Stimulated activated CD4-positive, alpha-beta T cell treated with anti-CD3 and anti-CD28 coated beads, TNF-alpha, amount 100 ng/mL, for 4 hours (primary cell): ENCODE data around the gene PTPRD.
"Not testable (repeated sequence)": the region's sequence is repeated elsewhere in the genome, so short reads cannot be mapped to it uniquely, and the experiment has no call there.

Source experiments
- DNase-seq, 3 experiments: peaks; one replicate each; pipeline ENCODE4 v3.0.0-alpha.2; 2020; ENCODE audit warnings: low read depth in 3 of 3

Gene PTPRD

GRCh38 chr9:9004810-9005209 lies 1608.0 kb downstream of the PTPRD start:
- DNase-seq = no peak

GRCh38 chr9:9002826-9003583 lies 1609.8 kb downstream of the PTPRD start:
- no peak for DNase-seq

GRCh38 chr9:8980496-8981013 lies 1632.2 kb downstream of the PTPRD start:
- DNase-seq = no peak

DNA sequence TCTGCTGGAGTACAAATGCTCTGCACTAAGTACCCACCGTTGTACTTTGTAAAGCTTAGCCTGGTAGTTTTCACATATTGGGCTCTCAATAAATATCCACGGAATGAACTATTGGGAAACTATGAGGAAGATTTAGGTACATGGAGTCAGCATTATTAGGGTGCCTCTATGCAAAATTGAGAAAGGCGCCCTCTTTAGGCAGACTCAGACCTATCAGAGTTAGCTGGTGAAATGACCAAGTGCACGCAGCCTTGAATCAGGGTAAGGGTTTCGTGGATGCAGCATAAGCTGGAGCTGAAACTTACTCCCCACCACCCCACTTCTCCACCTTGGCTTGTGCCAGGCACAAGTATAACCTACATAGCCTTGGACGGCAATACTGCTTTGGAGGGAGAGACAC lies 1634.5 kb downstream of the PTPRD start:
- no peak for DNase-seq

DNA sequence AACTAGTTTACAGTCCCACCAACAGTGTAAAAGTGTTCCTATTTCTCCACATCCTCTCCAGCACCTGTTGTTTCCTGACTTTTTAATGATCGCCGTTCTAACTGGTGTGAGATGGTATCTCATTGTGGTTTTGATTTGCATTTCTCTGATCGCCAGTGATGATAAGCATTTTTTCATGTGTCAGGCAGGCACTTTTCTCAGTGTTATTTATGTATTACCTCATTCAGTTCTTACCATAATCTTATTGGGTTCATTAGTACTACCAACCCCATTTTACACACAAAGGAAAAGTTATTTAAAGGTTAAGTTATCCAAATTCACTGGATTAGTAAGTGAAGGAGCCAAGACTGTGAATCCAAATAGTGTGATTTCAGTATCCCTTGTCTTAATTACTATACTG lies 1644.5 kb downstream of the PTPRD start:
- DNase-seq = not testable (repeated sequence)

DNA sequence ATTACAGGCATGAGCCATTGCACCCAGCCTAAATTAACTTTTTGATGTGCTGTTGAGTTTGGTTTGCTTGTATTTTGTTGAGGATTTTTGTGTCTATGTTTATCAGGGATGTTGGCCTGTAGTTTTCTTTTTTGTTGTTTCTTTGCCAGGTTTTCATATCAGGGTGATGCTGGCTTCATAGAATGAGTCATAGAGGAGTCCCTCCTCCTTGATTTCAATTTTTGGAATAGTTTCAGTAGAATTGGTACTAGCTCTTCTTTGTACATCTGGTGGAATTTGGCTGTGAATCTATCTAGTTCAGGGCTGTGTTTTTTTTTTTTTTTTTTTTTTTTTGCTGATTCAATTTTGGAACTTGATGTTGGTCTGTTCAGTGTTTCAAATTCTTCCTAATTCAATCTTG lies 1648.9 kb downstream of the PTPRD start:
- no peak for DNase-seq

DNA sequence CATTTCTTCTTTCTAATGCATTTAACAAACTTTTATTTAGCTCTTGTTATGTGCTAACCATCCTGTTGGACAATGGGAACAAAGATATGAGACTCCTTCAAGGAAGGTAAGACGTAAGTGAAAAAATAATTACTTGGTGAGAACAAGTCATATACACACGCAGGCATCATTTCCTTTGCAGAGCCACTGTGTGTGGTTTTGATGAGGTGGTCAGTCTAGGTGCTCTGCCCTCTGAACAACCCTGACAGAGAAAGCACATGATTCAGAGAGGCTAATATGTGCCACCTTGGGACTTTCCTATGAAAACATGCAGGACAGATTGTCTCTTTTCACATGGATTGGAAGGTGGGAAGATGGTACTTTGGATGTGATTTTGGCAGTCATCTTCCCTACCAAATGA lies 1650.7 kb downstream of the PTPRD start:
- DNase-seq = no peak

DNA sequence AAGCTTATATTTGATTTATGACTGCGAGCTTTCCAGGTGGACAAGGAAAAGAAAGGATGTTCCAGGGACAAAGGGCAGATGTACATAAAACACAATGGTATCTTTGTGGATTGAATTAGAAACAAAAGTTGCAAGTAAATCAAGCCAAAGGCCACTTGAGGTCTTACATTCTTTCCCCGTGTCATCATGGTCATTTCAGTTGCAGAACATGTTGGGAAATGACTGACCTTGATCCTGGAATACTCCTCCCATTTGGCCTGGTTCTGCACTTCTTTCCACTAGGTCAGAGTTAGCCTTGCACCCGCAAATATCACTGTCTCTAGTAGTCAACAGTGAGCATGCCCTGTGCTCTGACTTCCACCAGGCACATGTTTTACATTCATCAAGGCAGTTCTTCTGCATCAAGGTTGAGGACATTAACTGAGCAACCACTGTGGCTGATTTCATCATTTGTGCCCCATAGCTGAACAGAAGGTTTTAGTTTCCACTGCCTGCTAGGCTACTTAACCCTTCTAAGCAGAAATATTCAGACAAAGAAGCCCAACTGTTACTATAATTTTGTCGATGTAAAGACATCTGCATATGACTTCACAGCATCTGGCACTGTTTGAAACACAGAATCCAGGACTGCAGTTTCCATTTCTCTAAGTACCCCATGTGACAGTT lies 1651.5 kb downstream of the PTPRD start:
- no peak for DNase-seq

- DNase-seq = no peak
These were observed 1652.5 kb downstream of the PTPRD start for GRCh38 chr9:8960254-8960653.

DNA sequence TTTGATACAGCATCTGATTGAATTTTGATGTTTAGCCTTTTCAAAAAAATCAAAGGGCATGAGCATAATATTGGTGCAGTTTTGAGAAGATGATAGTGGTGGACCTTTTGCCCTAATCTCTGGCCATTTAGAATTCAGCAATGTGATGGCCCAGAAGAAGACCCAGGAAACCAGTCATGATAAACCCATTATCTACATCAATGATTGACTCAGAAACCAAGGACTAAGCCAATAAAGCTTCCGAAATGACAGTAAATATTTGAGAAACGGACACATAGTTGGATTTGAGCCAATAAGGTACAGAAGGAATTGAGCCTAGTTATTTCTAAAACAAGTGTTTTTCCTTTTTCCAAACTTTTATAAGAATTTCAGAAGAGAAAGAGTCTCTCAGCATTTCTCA lies 1654.4 kb downstream of the PTPRD start:
- no peak for DNase-seq

GRCh38 chr9:8955315-8955714 lies 1657.5 kb downstream of the PTPRD start:
- no peak for DNase-seq

- no peak for DNase-seq
These were observed 1666.3 kb downstream of the PTPRD start for GRCh38 chr9:8946461-8946860.

DNA sequence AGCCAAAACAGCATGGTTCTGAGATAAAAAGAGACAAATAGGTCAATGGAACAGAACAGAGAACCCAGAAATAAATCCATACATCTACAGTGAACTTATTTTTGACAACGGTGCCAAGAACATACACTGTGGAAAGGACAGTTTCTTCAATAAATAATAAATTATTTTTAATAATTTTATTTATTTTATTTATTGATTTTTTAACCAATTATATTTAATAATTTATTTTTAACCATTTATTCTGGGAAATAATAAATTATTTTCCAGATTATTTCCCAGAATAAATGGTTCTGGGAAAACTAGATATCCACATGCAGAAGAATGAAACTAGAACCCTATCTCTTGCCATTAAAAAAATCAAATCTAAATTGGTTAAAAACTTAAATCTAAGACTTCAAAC lies 1669.4 kb downstream of the PTPRD start:
- no peak for DNase-seq

GRCh38 chr9:8940650-8941049 lies 1672.2 kb downstream of the PTPRD start:
- no peak for DNase-seq

DNA sequence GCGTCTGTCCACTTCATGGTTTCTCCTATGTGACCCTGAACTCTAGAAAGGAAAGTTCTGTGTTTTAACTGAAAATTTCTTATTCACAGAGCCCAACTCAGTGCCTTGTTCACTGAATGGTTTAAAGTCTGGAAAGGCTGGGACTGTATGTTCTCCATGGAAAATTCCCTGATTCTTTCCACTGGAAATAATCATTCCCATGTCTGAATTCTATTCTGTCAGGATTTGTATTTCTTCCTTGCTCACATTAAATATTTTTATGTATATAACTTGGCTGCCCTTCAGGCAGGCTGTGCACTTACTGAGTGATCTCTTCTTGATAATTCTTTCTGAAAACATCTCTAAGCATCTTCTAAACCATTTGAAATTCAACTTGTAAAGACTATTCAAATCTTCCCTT lies 1686.3 kb downstream of the PTPRD start:
- DNase-seq = no peak

DNA sequence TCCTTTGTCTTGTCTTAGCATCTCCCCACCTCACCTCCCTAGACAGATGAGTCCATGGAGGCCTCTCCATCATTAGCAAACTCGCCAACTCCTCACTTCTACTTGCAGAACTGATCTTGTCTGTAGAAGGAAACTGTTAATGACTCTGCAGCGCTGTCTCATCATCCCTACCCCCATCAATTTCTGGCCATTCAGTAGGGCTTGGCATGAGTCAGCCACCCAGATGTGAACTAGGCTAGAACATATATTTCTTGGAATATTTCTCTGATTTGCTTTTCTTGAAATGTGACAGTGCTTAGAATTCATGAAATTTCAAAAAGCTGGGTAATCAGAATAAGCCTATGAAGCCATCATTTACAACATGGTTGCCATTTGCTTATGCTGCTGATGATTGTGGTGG lies 1688.2 kb downstream of the PTPRD start:
- no peak for DNase-seq

DNA sequence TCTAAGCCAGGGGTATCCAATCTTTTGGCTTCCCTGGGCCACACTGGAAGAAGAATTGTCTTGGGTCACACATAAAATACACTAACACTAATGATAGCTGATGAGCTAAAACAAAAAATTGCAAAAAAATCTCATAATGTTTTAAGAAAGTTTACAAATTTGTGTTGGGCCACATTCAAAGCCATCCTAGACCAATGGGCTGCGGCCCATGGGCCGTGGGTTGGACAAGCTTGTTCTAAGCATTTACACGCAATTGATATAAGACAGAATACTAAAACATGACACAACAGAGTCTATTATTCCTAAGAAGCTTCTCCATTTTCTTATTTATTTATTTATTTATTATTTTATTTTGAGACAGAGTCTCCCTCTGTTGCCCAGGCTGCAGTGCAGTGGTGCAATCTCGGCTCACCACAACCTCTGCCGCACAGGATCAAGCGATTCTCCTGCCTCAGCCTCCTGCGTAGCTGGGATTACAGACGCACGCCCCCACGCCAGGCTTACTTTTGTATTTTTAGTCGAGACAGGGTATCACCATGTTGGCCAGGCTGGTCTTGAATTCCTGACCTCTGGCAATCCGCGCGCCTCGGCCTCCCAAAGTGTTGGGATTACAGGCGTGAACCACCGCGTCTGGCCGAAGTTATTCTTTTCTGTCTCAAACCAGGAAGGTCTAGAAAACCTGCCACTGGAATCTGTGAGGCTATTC lies 1692.2 kb downstream of the PTPRD start:
- DNase-seq = not testable (repeated sequence)

DNA sequence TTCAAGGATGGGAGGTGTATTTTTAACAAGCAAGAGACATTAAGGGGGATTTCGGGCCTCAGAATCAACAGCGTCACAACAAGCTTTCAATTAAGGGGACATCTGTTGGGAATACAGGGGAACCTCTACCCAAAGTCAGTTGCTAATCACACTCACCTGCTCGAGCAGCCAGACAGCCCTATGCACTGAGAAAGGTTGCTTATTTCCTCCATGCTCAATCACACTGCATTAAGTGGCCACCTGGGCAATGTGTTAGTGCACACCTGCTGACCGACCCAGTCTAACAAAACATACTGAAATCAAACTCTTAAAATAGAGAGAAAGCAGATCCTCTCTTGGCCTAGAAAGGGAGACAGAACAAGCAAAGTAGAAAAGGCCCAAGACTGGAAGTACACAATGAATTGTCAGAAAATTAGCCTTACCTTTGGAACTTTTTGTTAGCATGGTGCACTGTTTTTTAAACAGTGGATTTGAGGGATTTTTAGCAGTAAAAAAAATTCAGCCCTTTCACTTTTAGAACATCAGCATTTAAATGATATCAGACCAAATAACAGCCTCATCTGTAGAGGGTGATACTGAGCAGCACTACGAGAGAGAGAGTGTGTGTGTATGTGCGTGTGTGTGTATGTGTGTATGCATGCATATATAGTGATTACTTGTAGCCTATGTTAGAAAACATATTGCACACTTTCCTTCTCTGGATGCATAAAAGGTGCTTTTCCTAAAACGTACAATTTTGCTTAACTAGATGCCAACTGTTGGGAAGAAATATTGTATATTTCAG lies 1694.7 kb downstream of the PTPRD start:
- no peak for DNase-seq

DNA sequence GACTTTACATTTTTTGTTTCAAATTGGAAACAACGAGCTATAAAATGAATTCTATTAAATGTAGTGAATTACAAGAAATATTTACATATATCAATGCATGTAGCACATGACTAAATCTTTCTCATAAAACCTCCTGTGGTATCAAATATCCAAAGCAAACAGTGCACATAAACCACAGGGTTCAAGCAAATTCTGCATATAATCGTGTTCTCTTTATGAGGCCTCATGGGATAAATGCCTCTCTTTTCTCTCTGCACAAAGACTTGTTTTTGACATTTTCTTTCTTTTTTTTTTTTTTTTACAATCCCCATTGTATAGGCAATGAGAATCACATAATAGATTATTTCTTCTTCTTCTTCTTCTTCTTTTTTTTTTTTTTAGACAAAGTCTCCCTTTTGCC lies 1696.0 kb downstream of the PTPRD start:
- no peak for DNase-seq

- DNase-seq = no peak
These were observed 1704.9 kb downstream of the PTPRD start for GRCh38 chr9:8907868-8908267.

DNA sequence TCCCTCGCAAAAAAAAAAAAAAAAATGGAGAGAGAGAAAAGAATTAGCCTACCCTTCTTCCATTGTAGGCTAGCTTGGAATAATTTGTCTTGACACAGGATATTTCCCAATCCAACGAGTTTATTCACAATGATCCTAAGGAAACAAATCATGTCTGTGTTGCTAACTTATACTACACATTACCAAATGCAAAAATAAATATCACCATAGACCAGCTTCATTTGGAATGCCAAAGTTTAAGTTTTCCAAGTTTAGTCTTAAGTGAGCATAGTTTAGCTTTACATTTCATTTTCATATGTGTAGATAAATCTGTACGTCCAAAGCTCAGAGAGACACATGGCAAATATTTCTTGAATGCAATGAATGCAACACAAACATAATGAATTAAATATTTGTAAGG lies 1707.1 kb downstream of the PTPRD start:
- no peak for DNase-seq
